H54 (cell line): ENCODE measurements around the gene RNF133.
"Not testable (repeated sequence)": the region's sequence is repeated elsewhere in the genome, so short reads cannot be mapped to it uniquely, and the experiment has no call there.

ENCODE experiments used
- DNase-seq: peaks from one replicate; pipeline ENCODE4 v3.0.0; 2011; ENCODE audit warnings: low spot score, mixed read lengths; ENCODE audit not compliant: insufficient read length
- FAIRE-seq: peaks from 3 replicates; lab custom pipeline; 2011; peaks lifted over from hg19 to GRCh38; lab: Jason Lieb, UNC
- POLR2A ChIP-seq: IDR thresholded peaks from 2 replicates; pipeline ENCODE4 v1.6.1; 2011; ENCODE audit warnings: low read depth, mild to moderate bottlenecking, low read length

Gene RNF133

DNA sequence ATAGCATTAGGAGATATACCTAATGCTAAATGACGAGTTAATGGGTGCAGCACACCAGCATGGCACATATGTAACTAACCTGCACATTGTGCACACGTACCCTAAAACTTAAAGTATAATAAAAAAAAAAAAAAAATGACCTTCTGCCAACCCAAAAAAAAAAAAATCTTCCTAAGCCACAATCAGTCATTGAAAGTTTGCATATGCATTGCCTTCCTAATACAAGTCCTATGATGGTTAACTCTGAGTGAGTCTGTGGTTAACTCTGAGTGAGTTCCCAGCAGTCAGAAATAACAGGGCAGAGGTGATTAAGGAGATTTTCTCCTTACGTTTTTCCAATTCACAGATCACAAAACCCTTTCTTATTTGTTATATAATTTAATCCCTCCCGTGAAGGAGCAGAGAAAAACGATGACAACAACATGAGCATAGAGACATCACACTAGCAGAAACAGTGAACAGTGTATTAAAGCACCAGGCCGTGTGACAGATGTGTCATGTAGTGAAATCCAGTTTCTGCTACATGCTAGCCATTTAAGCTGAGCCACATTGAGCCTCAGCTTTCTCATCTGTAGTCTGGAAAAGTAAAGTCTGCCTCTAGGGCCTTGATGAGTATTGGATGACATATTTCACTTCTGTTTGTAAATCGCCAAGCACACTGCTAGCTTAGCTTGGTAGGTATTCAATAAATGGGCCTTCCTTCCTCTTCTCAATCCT is 11.2 kb upstream of the RNF133 start:
- no peak for TF ChIP-seq POLR2A
- FAIRE-seq (no peak), DNase-seq (no peak)

DNA sequence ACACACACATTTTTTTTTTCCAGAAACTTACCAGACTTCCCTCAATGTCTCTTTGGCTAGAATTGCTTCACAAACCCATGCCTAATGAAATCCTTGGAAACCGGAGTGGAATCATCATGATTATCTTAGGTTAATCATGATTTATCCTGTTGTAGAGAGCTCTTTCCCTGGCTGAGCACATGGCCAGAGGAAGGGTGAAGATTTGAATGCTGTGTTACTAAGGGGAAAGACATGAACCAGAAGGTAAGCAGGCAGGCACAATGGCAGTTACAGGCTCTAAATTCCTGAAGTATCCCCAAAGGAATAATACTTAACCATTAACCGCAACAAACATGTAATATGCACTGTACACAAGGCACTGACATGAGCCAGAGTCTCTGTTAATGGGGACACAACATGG is 7.9 kb upstream of the RNF133 start:
- no peak for TF ChIP-seq POLR2A
- no peak for FAIRE-seq
- DNase-seq: no peak

DNA sequence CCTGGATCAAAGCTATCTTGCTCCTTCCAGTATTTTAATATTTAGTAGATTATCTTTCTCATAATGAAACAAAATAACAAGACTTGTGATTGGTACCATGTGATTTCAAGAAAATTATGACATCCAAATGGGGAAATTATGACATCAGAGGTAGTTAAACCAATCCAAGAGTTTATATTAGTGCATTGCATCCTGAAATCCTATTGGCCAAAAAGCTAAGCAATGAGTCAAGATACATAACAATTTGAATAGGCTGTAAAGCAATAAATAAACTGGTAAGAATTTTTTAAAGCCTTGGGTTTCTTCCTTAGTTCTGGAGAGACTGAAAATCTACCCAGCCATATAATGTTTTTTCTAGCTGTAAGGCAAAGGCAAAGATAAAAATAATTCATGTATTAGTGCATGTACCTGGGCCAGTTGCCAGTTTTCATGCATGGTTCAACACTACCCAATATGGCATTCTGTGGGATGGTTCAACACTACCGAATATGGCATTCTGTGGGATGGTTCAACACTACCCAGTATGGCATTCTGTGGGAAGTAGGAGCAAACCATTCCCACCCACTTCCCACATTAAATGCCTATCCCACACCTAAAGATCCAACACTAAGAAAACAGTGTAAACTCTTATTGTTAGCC is 4.1 kb upstream of the RNF133 start, which contains the start of gene RNF148:
RNF148 (minus strand) TSS at position 51 of the 639 bp plus-strand sequence. CDS start 172 bp downstream, outside the sequence.
- no peak for TF ChIP-seq POLR2A
- FAIRE-seq (no peak), DNase-seq (no peak)

DNA sequence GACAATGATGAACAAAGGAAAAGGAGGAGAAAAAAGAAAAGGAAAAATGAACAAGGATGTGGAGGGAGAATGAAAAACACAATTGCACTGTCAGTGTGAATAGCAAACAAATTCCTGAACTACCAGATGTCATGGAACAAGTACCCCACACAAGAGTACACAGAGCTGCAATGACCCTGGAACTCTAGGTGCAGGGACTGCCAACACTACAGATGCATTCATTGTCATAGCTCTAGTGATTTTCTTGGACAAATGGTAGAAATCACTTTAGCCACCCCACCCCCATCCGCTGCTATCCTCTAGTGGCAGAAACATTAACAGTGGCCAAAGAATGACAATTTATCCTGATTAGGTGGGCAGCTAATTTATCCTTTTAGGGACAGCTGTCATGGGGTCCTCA is 3.1 kb downstream of the RNF133 start:
- no peak for DNase-seq
- TF ChIP-seq POLR2A: no peak
- FAIRE-seq: no peak

DNA sequence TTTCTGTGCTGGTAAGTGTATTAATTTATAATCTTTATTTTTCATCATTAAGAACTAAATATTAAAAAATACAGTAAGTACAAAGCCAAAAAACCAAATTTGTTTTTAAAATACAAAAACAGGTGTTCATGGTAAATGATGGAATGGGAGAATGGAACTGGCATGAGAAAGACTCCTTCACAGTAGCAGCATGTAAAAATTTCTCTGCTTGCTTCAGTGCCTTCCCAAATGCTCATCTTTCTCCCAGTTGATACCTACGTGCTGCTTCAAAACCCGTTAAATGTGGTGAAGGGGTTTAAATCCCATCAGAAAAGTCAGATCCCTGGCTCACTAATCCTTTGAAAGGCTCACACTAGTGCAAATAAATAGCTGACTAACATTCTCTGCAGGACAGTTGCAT is 4.2 kb downstream of the RNF133 start:
- no peak for DNase-seq
- no peak for FAIRE-seq
- no peak for TF ChIP-seq POLR2A

DNA sequence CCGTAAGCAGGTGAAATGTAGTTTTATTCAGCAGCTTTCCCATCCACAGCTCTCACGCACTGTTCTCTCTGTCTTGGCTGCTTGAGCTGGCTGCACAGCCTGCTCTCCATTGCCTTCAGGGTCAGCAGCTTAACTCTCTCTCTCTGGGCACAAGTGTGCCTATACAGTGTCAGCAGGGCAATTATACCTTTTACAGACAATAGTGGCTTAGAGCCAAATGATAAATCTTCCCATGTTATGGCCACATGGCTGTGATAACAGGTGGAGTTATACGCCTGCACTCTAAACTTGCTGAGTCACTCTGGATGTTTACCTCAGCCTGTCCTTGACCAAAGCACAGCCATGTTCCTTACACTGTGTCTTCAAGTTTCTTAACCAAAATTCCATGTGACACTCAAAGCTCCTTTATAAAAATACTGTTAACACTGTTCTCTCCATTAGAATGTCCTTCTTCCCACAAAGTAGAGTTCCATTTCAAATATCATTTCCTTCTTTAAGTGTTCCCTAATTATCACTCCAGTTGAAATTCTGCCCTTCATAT is 6.1 kb downstream of the RNF133 start:
- no peak for TF ChIP-seq POLR2A
- FAIRE-seq (no peak), DNase-seq (no peak)

DNA sequence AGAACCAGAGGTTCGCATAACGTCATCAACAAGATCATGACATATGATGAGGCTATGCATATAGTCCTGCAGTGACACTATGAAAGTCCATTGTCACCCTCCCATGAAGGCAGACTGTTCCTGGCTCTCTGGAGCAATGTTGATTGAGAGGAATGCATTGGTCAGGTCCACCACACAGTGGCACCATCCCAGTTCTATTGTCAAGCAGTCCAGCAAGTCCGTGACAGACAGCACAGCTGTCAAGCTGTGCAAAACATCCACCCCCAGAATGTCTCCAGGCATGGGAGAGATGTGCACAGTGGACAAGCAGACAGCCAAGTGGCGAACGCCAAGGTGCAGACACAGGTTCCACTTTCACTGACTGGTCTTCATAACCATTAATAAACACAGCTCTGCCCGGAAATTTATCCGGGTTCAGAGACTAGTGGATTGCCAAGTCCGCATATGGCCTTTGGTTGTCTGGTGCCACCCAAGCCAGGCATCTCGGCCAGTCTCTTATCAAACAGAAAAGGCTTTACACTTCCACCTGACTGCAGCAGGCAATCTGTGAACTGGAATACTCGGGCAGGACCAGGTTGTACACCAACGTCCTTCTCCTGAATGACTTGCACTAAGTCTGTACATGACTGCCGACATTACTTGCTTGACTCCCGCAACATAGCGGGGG is 7.2 kb downstream of the RNF133 start:
- no peak for TF ChIP-seq POLR2A
- FAIRE-seq (no peak), DNase-seq (no peak)

DNA sequence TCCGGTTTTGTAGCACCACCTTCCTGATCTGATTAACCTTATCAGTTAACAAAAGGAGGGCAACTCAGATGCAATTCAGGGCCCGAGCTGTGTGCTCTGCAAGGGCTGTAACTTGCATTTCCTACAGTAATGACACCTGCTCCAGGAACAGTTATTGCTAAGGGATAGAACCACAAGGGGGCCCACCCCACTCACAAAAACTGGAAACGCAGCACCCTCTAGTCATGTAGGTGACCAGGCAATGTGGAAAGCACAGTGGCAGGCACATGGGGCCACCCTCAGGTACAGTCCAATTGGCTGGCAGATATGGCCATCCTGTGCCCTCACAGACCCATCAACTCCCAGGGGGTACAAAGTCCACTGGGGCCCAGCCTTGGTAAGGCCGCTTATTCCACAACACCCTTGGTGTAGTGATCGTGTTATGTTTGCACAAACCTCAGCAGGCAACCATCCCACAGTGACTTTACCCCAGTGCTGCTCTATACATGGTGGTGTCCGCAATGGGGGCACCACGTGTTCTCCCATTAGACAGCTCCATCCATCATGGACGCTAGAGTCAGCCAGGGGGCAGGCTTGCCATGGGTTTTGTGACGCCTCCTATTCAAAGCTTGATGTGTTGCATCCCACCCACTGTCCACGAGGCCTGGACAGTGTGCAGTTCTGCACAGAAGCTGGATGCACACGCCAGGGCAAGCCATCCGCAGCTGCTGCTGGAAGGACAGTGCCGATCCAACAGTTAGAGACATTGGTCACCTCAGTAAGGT is 9.4 kb downstream of the RNF133 start:
- TF ChIP-seq POLR2A: no peak
- FAIRE-seq (no peak), DNase-seq (no peak)

DNA sequence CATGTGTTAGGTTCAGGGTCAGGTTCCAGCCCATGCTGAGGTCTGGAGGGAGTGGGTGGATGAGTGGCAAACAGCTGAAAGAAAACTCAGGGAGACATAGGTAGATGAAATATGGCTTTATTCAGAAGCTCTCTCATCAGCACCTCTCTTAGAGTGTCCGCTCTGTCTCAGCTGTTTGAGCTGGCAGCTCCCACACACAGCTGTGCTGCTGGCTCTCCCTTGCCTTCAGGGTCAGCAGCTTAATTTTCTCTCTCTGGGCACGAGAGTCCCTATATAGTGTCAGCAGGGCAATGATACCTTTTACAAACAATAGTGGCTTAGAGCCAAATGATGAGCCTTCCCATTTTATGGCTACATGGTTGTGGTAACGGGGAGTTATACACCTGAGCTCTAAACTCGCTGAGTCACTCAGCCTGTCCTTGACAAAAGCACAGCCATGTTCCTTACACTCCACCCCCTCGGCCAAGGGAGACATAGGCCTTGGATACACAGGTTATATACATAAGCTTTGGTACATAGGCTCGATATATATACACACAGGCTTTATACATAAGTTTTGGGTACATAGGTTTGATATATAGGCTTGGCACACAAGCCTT is 10.4 kb downstream of the RNF133 start:
- no peak for TF ChIP-seq POLR2A
- no peak for FAIRE-seq
- DNase-seq: no peak

DNA sequence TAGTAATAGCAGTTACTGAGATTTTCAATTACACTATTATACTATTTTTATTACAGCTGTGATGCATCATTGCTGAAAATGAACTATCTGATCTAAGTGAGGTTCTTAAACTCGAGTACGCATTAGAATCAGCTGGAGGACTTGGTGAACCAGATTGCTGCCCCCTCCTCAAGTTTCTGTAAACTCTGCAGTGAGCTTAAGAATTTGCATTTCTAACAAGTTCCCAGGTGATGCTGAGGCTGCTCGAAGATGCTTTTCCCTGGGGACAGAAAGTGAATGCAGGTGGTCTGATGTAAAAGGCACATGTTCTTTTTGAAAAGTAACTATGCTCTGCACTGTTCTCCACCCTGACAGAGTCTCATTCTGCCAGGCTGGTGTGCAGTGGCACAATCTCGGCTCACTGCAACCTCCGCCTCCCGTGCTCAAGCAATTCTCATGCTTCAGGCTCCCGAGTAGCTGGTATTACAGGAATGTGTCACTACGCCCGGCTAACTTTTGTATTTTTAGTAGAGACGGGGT is 12.5 kb downstream of the RNF133 start:
- no peak for TF ChIP-seq POLR2A
- DNase-seq (no peak), FAIRE-seq (no peak)

DNA sequence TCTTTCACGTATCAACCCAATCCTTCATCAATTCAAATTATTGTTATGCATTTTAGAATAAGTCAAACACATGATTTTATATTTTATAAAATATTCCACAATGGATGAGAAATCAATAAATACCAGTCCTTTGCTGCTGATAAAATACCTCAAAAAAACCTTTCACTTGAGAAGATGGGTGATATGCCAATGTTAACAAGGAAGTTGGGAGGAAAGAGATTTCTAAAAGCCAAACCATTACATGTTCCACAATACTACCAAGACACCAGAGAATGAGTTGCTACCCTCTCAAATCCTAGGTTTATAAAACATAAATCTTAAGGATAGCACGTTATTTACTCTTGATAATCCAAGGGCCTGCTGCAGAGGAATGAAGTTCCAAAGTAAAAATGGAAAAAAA is 14.4 kb downstream of the RNF133 start:
- TF ChIP-seq POLR2A: no peak
- no peak for FAIRE-seq
- DNase-seq: no peak

DNA sequence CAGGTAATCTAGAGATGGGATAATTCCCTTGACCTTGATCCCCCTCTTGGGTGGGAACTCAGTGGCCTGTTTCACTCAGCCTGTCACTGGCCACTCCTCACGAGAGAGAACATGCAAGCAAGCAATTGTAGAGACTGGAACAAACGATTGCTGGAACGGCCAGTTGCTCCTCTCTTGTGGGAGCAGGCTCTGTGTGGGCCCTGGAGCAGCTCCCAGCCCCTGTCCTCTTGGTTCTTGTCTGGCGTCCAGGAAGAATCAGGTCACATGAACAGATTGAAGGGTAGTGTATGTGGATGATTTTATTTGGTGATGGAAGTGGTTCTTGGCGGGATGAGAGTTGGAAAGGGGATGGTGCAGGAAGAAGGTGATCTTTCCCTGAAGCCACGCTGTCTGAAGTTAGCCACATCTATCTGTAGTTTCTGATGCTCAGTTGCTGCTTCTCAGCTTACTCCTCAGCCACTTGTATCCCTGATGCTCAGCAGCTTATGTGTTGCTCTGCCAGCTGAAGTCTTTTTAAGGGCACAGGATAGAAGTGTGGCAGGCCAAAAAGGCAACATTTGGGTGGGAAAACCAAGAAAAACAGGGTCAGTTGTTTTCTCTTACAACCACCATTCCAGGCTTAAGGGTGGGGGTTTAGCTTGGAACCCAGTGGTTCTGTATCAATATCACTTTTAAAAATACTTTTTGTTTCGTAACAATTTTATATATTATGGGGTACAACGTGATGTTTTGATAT is 15.9 kb downstream of the RNF133 start:
- FAIRE-seq (no peak), DNase-seq (no peak)
- no peak for TF ChIP-seq POLR2A

DNA sequence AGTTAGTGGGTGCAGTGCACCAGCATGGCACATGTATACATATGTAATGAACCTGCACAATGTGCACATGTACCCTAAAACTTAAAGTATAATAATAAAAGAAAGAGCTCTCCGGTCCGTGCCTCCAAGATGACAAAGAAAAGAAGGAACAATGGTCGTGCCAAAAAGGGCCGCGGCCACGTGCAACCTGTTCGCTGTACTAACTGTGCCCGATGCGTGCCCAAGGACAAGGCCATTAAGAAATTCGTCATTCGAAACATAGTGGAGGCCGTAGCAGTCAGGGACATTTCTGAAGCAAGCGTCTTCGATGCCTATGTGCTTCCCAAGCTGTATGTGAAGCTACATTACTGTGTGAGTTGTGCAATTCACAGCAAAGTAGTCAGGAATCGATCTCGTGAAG is 17.7 kb downstream of the RNF133 start:
- not testable (repeated sequence) for DNase-seq, FAIRE-seq
